Panc1 (cell line): ENCODE data around the gene SLC6A7.

Experiments used
- CTCF ChIP-seq: fragments of 450-650 bp; IDR thresholded peaks from 2 replicates; pipeline ENCODE4 v1.5.1; 2017; ENCODE audit warnings: mild to moderate bottlenecking
- POLR2AphosphoS5 ChIP-seq: IDR thresholded peaks from 2 replicates; pipeline ENCODE4 v1.6.1; 2012; ENCODE audit warnings: mild to moderate bottlenecking, low read depth, low read length, moderate library complexity
- REST ChIP-seq, 2 experiments: IDR thresholded peaks; 2 replicates each; pipeline ENCODE4 v1.6.1; 2011 to 2012; ENCODE audit warnings: low read depth in 2 of 2, control low read depth in 1 of 2, low read length in 1 of 2, mild to moderate bottlenecking in 1 of 2, moderate library complexity in 1 of 2; ENCODE audit not compliant: insufficient read depth in 1 of 2
- SIN3A ChIP-seq: IDR thresholded peaks from 2 replicates; pipeline ENCODE4 v1.6.1; 2012; ENCODE audit warnings: low read depth, mild to moderate bottlenecking, low read length, moderate library complexity, borderline replicate concordance; ENCODE audit not compliant: insufficient read depth
- TCF7L2 ChIP-seq: IDR thresholded peaks from 2 replicates; pipeline ENCODE4 v1.6.1; 2011; ENCODE audit warnings: mild to moderate bottlenecking, low read depth, low read length, inconsistent platforms

- TF ChIP-seq CTCF (no peak), POLR2AphosphoS5 (no peak), TCF7L2 (no peak), REST (IDR thresholded peaks at IDR 0.05; ENCODE audit: insufficient read depth in 1 of 2, low read depth in 2 of 2, low read length in 1 of 2) (no peak), SIN3A (no peak)
Measured at GRCh38 chr5:150146235-150146634, 43.6 kb upstream of the SLC6A7 start.
